Fibroblast of skin of scalp (primary cell): ENCODE results near the gene GABRG2.

Experiments
- DNase-seq: peaks from one replicate; pipeline ENCODE4 v3.0.0-alpha.2; 2013

The GABRG2 gene

GRCh38 chr5:162193012-162193411 lies 125.4 kb downstream of the GABRG2 start:
- DNase-seq: no peak

GRCh38 chr5:162196351-162196750 lies 128.8 kb downstream of the GABRG2 start:
- DNase-seq: no peak

GRCh38 chr5:162202285-162202880 lies 134.8 kb downstream of the GABRG2 start:
- no peak for DNase-seq
